ENCODE data around the gene MEFV.

DNA sequence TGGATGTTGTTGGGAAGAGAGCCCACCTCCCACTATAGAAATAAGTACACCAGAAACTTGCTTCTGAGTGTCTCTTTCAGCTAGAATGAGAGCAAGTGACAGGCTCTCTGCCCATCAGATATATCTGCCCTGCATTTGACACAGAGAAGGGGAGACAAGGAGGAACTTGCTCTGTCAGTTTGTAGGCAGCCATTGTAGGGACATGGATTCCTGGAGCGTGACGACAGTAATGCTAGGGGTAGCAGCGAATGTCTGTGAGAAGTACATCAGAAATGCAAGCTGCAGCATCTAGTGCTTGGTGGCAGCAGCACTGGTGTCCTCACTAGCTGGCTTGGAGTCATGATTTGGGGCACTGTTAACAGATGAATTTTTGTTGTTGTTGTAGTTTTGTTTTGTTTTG, 44.4 kb downstream of the MEFV start:
- TF ChIP-seq, protein P1, sequence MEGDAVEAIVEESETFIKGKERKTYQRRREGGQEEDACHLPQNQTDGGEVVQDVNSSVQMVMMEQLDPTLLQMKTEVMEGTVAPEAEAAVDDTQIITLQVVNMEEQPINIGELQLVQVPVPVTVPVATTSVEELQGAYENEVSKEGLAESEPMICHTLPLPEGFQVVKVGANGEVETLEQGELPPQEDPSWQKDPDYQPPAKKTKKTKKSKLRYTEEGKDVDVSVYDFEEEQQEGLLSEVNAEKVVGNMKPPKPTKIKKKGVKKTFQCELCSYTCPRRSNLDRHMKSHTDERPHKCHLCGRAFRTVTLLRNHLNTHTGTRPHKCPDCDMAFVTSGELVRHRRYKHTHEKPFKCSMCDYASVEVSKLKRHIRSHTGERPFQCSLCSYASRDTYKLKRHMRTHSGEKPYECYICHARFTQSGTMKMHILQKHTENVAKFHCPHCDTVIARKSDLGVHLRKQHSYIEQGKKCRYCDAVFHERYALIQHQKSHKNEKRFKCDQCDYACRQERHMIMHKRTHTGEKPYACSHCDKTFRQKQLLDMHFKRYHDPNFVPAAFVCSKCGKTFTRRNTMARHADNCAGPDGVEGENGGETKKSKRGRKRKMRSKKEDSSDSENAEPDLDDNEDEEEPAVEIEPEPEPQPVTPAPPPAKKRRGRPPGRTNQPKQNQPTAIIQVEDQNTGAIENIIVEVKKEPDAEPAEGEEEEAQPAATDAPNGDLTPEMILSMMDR (IDR thresholded peaks at IDR 0.05), result no peak
- no peak for TF ChIP-seq TCF7L2 (IDR thresholded peaks at IDR 0.05; ENCODE audit: low read depth, low read length)
- TF ChIP-seq, protein P2, sequence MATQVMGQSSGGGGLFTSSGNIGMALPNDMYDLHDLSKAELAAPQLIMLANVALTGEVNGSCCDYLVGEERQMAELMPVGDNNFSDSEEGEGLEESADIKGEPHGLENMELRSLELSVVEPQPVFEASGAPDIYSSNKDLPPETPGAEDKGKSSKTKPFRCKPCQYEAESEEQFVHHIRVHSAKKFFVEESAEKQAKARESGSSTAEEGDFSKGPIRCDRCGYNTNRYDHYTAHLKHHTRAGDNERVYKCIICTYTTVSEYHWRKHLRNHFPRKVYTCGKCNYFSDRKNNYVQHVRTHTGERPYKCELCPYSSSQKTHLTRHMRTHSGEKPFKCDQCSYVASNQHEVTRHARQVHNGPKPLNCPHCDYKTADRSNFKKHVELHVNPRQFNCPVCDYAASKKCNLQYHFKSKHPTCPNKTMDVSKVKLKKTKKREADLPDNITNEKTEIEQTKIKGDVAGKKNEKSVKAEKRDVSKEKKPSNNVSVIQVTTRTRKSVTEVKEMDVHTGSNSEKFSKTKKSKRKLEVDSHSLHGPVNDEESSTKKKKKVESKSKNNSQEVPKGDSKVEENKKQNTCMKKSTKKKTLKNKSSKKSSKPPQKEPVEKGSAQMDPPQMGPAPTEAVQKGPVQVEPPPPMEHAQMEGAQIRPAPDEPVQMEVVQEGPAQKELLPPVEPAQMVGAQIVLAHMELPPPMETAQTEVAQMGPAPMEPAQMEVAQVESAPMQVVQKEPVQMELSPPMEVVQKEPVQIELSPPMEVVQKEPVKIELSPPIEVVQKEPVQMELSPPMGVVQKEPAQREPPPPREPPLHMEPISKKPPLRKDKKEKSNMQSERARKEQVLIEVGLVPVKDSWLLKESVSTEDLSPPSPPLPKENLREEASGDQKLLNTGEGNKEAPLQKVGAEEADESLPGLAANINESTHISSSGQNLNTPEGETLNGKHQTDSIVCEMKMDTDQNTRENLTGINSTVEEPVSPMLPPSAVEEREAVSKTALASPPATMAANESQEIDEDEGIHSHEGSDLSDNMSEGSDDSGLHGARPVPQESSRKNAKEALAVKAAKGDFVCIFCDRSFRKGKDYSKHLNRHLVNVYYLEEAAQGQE (IDR thresholded peaks at IDR 0.05; ENCODE audit: insufficient read depth in 1 of 2, low read depth in 2 of 2, low read length in 1 of 2), result no peak
- TF ChIP-seq POLR2AphosphoS5 (IDR thresholded peaks at IDR 0.05; ENCODE audit: low read depth, low read length), result no peak
- no peak for TF ChIP-seq SIN3A (IDR thresholded peaks at IDR 0.05; ENCODE audit: borderline replicate concordance, insufficient read depth, low read depth, low read length)
